Measurements from ENCODE around the gene KCMF1. TPM values are rescaled to one million over a fixed set of nuclear protein-coding genes. Genes with fewer than 3 reads are reported as not detected.

Gene KCMF1
- total and polyA plus RNA-seq, 4 donors, result 10.5 to 45.4 (median 23.1) TPM

DNA sequence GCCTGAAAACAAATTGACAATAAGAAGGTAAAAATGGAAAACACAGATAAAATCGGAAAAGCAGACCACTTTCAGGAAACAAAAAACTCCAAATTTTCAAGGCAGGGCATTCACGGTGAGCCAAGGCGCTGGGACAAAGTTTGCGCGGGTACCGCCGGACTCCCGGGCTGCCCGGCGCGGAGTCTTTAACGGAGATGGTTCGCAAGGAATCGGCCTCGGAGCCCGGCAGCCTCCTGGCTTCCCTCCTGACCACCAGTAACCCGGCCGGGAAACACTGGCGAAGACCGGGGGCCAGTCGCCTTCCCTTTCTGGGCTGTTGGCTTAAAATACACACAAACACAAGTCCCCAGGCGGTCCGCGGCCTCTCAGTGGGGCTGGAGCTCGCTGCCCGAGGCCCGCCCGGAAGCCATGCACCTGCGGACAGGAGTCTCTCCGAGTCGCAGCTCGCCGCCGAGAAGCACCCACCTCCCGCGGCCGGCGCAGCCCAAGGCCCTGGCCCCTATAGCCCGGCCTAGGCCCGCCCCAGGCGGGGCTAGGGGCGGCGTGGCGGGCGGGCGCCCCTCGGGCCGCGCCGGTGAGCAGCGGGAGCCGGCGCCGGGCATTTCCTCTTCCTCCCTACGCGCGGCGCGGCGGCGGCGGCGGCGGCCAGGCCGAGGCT lies 622 bp upstream of the KCMF1 start:
- Histone ChIP-seq H3K9me3 (ENCODE audit: control insufficient read depth in 4 of 4, low read length in 3 of 4) (no peaks in the 10 kb centered on the region), H3K4me3 (ENCODE audit: low read depth in 1 of 3, low read length in 3 of 3) (peak overlapping the region; percentile 58 to 95 (median 81)), H3K36me3 (ENCODE audit: control insufficient read depth in 4 of 4, insufficient read depth in 3 of 4, low read depth in 1 of 4, low read length in 3 of 4) (peaks cover 0 to 2% (median 0%) of the 10 kb centered on the region in 4 donors), H3K9ac (ENCODE audit: low read depth in 1 of 2, low read length in 2 of 2) (peak overlapping the region; percentile 84 to 95), H3K4me1 (ENCODE audit: control insufficient read depth in 4 of 4, insufficient read depth in 4 of 4, low read length in 3 of 4) (peaks cover 4 to 29% (median 23%) of the 10 kb centered on the region in 4 donors), H3K27me3 (ENCODE audit: control insufficient read depth in 4 of 4, insufficient read depth in 4 of 4, low read length in 3 of 4) (no peaks in the 10 kb centered on the region), H3K27ac (ENCODE audit: low read depth in 1 of 2, low read length in 2 of 2) (peak overlapping the region; percentile 90 to 95)
- DNase-seq (ENCODE audit: low spot score), result peak; percentile 75
- TF ChIP-seq FOXA2 (IDR thresholded peaks at IDR 0.05), result no peak
- TF ChIP-seq YY1 (IDR thresholded peaks at IDR 0.05), result peak; percentile 16
- TF ChIP-seq SP1 (IDR thresholded peaks at IDR 0.05), result no peak
- WGBS, result under 1% methylated on average over 65 of the region's 65 CpGs

DNA sequence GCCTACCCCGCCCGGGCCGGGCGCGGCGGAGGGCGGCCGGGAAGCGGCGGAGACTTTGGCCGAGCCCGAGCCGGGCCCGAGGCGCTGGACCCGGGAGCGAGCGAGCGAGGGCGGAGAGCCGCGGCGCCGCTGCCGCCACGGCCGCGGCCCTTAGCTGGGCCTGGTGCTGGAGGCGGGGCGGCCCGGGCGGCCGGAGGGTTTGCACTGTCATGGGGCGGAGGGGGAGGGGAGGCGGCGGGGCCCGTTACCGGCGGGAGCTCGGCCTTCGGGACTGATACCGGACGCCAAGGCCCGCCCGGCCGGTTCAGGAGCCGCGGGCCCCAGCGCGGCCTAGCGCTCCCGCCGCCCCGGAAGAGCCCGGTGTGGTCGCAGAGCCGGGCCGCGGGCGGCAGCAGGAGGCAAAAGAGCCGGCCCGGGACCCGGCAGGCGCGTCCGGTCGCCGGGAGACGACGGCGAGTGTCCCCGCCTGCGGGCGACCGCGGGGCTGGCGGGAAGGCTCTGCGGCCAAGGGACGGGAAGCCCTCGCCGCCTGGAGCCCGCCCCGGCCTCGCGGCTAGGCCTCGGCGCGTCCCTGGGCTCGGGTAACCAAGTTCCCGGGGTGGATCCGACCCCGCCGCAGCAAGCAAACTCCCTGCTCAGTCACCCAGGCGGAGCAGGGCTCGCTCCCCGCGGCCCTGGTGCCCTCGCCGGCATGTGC lies 697 bp downstream of the KCMF1 start:
- under 1% methylated on average over 99 of the region's 99 CpGs for WGBS
- no peaks in the 10 kb centered on the region for H3K9me3 ChIP-seq (ENCODE audit: control insufficient read depth in 4 of 4, low read length in 3 of 4)
- peak; percentile 82 for DNase-seq (ENCODE audit: low spot score)
- peak overlapping the region; percentile 91 to 92 for H3K27ac ChIP-seq (ENCODE audit: low read depth in 1 of 2, low read length in 2 of 2)
- H3K4me3 ChIP-seq (ENCODE audit: low read depth in 1 of 3, low read length in 3 of 3), result peak overlapping the region; percentile 75 to 95 (median 92)
- TF ChIP-seq SP1 (IDR thresholded peaks at IDR 0.05), result no peak
- no peak for TF ChIP-seq HNF4A (conservative IDR thresholded peaks at IDR 0.05)
- no peak for TF ChIP-seq JUND (IDR thresholded peaks at IDR 0.05)
- no peak for TF ChIP-seq EGR1 (IDR thresholded peaks at IDR 0.05; ENCODE audit: low read depth in 2 of 2)
- no peak for TF ChIP-seq RAD21 (IDR thresholded peaks at IDR 0.05)
- no peak for TF ChIP-seq FOXA1 (IDR thresholded peaks at IDR 0.05)
- TF ChIP-seq CTCF (IDR thresholded peaks at IDR 0.05; ENCODE audit: low read depth, low read length, missing input control), result no peak
- no peak for TF ChIP-seq REST (IDR thresholded peaks at IDR 0.05)
- TF ChIP-seq GABPA (IDR thresholded peaks at IDR 0.05 in 1 of 2, conservative IDR thresholded peaks at IDR 0.05 in 1 of 2), result no peak
- no peak for TF ChIP-seq TAF1 (conservative IDR thresholded peaks at IDR 0.05)
- TF ChIP-seq NR2F2 (IDR thresholded peaks at IDR 0.05), result no peak
- no peak for TF ChIP-seq HNF4G (IDR thresholded peaks at IDR 0.05)
- TF ChIP-seq FOXA2 (IDR thresholded peaks at IDR 0.05), result no peak
- peaks cover 7 to 30% (median 23%) of the 10 kb centered on the region in 4 donors for H3K4me1 ChIP-seq (ENCODE audit: control insufficient read depth in 4 of 4, insufficient read depth in 4 of 4, low read length in 3 of 4)
- H3K27me3 ChIP-seq (ENCODE audit: control insufficient read depth in 4 of 4, insufficient read depth in 4 of 4, low read length in 3 of 4), result no peaks in the 10 kb centered on the region
- peak overlapping the region; percentile 97 to 98 for H3K9ac ChIP-seq (ENCODE audit: low read depth in 1 of 2, low read length in 2 of 2)
- peaks cover 0 to 2% (median 0%) of the 10 kb centered on the region in 4 donors for H3K36me3 ChIP-seq (ENCODE audit: control insufficient read depth in 4 of 4, insufficient read depth in 3 of 4, low read depth in 1 of 4, low read length in 3 of 4)
